GM19025 (cell line): ENCODE results near the gene NR2F1.

ENCODE experiments used
- ATAC-seq: cut with Tn5 transposase; IDR thresholded peaks from one replicate; pipeline ENCODE4 v1.9.1; 2021; ENCODE audit warnings: mild to moderate bottlenecking, low read depth, moderate library complexity; ENCODE audit not compliant: unreplicated experiment

NR2F1 gene

DNA sequence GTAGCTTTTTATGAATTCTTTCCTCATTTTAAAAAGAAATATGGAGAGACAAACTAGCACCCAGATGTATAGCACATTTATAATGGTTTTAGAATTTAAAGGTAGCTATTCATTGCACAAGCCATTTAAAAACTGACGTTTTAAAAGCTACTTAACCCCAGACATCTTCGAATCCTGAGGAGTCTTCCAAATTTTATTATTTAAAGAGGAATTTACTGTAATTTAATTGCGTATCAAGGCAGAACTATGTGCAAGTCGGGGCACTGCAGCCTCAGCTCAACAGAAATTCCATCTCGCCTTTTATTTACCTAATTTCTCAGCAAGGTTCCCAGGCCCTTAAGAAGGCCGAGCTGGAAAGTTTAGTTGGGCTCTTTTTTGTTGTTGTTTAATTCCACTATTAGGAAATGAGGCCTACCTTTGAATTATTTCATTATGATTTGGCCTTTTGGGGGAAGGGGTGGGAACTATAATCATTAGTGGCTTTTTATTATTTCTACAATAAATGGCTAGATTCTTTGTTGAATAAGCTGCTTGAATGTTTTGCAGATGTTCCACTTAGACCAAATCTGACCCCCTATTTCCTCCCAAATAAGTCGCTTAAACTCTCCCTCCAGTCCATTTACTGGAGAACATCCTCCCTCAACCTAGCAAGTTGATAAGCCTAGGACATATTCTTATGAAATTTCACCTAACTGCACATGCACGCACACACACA, 20.2 kb downstream of the NR2F1 start:
- no peak for ATAC-seq

DNA sequence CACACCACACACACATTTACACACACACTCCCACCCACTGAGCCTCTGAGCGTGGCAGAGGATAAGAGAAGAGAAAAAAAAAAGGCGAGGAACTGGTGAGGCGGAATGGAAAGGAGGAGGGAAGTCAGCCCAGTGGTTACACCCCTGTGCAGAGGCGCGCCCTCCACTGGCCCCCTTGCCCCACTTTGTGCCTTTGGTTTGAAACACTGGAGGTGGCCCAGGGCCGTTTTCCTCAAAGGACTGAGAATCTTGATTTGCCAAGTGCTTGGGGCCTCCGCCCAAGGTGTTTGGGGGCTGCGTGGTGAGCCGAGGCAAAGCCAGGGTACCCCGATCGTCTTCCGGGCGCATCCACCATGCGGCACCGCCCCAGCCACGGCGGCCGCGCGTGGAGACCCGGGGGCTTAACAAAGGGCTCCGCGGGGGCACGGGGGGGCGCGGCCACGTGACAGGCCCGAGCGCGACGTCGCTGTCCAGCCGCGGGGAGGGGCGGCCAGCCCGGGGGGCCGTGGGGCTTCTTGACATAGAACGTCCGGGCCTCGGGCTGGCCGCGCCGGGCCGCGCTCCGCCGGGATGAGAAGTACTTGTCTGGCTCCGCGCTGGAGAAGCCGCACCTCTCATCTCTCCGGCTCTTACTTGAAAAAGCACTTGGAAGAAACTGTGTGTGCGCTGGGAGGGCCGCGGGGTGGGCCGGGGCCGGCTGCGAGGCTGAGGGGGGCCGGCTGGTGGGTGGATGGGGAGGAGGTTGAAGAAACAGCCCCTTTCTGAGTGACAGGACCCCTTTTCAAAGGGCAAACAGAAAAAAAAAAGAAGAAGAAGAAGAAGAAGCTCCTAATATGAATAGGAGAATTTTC, 21.0 kb downstream of the NR2F1 start:
- no peak for ATAC-seq

DNA sequence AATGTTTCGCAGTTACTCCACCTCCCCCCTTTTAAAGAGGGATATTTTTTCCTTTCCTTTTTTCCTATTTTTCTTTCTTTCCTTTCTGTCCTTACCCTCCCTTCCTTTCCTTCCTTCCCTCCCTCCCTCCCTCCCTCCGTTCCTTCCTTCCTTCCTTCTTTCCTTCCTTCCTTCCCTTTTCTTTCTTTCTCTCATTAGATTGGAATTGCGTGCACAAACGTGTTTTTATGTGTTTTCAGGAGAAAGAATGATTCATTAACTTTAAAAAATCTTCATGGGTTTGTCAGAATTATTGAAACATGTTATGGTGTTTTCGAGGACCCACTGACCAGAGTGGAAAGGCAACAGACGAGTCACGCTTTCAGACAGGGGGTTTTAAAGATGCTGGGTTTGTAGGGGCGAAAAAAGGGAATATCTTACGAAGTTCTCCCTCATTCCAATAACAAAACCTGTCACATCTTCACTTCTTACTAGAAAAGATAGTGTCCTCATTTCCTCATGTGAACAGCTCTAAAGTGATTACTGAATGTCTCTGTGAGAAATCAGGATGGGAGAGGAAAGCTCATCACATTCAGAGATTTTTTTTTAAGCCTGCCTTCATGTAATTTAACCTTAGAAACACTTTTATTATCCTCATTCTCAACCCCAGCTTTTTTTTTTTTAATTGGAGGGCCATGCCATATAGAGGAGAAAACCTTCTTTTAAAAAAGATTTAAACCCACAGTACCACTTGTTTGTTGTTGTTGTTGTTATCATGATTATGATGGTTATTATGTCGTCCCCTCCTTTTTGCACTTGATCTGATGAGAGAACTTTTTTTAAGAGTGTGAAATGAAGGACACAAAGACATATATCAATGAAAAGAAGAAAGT, 21.9 kb downstream of the NR2F1 start:
- ATAC-seq = no peak

DNA sequence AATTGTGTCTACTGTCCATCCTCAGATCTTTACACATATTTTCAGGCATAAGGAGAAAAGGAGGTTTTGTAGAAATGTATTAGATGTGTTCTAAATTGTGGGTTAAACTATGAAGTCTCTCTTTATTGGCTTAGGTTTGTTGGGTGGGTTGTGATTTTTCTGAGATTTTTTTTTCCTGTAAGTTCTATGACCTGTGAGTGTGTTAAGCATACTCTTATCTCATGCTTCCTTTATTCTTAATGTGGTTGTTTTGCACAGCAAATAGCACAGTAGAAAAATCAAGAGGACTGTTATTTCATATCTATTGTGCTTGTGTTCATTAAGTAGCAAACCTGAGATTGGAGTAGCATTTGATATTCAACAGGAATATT, 23.3 kb downstream of the NR2F1 start:
- no peak for ATAC-seq

DNA sequence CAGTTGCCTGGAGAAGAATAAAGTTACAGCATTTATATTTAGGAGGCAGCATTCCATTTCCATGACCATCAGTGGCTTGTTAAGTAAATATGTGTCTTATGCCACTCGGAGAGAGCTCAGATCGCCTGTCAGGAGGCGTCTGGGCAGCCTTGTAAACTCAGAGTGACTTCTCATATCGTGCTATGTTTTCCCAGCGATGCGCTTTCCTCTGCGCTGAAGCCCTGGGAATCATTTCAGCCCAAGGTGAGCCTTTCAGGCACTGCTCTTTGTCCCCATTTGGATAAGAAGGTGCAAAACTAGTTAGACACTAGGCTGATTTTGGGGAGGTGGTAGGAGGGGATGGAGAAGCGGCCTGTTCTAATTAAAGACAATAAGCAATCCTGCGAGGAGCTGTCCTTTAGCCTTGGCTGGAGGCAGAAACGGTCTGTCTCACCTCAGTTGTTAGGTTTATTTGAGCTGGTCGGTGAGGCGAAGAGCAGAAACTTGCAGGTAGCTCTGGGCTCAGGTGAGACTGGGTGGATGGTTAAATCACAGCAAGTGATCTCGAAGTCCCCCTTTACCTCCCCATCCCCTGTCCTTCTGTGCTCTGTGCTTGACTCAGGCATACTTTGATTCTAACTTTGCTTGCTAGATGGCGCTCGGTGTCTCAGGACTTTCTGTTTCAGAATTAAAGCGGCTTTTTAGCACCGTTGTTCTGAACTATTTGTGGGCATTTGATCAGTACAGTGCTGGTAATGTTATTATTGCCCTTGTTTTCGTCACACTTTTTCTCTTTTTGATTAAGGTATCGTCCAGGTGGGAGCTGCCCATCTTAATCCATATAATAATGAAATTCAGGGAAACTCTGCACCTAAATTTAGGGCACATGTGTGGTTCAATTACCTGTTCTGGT, 24.6 kb downstream of the NR2F1 start:
- ATAC-seq = no peak

DNA sequence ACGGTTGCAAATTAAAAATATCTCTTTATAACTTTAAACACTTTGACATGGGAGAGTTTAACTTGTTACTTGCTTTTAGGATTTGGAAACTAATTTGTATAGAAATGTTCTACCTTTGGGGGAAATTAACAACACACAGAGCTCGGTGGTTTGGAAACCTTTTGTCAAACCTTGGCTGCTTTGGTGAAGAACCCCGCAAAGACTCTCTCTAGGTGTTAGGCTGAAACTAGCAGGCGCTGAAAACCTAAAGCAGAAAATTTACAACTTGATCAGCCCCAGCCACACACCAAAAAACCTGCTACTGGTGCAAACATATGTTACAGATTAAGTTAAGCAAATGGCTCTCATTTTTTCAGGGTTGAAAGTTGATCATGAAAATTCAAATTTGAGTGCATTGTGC, 25.8 kb downstream of the NR2F1 start:
- ATAC-seq = no peak

DNA sequence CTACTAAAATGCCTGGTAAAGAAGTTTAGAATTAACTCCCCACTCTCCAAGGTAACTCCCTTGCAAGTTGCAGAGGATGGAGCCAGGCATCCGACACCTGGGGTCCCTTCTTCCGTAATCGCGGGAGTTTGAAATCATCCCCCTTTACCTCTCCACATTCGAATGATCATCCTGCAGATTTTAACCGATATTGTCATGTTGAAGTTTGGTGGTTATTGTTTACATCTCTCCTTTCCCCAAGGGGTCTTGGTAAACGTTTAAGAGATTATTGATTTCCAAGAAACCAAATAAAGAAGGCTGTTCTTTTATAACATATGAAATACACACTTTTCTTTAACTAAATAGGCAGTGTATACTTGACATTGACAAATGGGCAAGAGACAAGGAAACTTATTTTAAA, 26.7 kb downstream of the NR2F1 start:
- ATAC-seq = no peak

DNA sequence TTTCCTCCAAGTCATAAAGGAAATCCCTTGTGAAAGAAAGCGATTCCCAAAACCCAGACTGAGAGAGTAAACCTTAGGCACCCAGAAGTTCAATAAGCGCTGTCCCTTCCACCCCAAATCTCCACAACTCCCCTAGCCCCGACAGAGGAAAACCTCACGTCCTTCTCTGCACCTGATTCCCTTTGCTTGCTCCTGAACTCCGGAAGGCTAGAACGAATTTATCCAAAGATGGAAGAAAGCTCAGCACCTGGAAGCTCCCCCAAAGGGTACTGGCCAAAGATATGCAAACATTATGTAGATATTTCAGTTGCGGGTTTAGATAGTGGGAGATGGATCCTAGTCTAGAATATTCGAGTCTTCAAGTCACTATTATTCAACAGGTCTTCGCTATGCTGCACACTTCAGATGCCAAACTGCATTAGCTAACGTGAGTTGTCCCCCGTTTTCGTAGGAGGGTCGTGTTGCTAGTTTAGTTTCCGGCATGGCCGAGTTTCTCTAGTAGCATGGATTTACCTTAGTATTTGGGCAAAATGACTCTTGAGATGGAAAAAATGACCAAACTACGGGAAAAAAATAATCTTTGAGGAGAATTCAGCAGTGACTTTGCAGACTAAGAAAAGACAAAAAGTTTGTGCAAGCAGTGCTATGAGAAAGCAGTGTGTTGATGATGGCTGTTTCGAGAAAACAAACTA, 27.7 kb downstream of the NR2F1 start:
- ATAC-seq = no peak

DNA sequence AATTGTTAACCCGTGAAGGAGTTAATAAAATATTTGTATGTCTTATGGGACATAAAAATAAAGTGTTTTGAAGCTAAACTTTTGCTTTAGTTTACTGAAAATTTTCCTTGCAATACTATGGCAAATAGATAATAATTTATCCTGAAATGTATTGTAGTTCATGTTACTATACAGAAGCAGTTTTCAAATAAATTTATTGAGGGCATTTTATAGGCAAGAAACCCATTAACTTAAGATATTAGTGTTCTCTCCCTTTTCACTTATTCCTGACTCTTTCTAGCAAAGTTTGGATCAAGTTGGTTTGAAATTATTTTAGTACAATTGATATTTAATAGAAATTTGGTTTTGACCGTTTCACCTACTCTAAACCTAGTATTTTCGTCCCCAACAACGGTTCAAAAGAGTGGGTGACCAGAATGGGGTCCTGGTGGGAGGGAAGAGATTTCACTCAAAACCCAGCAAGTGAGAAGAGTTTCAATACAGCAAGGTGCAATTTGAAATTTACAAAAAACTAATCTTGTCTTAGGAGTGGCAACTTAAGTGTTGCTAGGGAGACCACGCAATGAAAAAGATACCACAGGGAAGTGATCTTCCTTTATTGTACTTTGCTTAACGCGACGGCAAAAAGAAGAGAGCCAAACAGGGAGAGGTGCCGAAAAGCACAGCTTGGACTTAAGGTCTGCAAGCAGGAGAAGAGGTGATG, 28.4 kb downstream of the NR2F1 start:
- no peak for ATAC-seq

DNA sequence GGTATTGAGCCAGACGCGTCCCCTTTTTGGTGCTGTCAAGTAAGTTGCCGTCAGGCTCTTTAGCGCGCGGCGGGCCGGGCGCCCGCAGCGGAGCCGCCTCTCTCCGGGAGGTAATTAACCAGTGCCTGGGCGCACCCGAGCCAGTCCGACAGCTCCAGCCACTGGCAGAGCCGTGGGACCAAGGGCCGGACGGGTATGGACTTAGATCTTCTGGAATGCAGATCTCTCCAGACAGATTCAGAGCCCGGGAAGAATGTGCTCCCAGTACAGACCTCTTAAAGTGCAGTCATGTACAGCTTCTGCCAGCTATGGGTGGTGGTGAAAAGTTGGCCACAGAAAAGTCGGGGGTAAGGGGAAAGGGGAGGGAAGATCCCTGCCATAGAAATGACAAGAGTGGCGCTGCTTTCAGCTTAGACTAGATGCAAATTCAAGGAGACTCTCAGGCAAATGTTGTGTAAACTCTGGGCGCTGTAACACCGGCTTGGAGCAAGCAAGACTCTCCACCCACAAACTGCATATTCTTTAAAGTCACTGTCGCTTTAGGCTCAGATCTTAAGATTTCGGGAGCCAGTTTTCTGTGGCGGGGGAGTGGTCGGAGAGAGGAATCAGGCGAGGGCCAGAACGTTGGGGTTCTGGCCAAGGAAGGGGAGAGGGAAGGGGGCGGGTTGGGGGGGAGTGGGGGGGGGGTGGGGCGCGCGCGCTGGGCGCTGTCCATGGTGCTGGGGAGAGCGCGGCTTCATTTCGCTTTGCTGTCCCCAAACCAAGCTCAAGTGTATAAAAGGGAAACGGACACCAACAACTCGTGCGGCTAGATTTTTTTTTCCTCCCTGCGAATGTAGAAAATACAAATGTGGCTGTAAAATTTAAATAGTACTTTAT, 29.2 kb downstream of the NR2F1 start:
- no peak for ATAC-seq

DNA sequence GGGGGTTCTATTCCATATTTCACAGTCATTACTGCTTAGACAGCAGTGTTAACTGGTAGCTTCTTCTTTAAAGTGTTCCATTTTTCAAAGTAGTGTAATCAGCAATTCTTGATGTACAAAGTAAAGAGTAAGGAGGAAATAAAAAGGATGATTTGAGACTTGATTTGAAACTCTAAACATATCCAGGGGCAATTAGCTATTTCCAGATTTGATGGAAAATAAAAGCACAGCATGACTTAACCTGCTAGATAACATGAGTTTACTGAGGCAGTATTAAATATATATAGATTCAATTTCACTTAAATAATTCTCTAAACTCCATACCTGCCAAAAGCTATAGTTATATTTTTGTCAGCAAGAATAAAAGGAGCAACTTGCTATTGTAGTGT, 29.8 kb downstream of the NR2F1 start:
- ATAC-seq = no peak

DNA sequence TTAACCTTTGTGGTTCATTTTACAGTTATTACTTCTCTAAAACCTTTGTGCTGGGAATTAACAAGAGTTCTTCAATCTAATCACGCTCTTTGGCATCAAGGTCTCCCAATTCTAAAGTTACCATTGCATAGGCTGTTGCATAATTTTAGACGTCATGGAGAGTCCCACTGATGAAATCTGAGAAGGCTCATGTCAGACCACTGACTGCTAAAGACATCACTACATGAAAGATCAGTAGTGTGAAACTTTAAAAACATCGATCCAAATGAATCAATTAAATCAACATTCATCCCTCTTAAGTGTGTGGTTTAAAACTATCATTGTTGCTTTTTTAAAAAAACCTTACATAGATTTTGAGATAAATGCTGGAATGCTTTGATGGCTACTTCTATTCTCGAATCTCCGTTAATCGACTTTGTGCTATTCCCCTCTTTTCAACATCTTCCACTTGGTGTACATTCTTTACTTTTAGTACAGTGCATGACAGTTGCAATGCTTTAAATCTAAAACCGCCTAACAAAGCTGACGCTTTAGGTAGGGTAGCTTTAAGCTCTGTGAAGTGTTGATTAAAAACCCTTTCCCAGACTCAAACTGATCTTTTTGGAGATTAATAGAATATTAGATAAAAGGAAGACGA, 33.6 kb downstream of the NR2F1 start:
- ATAC-seq = no peak

DNA sequence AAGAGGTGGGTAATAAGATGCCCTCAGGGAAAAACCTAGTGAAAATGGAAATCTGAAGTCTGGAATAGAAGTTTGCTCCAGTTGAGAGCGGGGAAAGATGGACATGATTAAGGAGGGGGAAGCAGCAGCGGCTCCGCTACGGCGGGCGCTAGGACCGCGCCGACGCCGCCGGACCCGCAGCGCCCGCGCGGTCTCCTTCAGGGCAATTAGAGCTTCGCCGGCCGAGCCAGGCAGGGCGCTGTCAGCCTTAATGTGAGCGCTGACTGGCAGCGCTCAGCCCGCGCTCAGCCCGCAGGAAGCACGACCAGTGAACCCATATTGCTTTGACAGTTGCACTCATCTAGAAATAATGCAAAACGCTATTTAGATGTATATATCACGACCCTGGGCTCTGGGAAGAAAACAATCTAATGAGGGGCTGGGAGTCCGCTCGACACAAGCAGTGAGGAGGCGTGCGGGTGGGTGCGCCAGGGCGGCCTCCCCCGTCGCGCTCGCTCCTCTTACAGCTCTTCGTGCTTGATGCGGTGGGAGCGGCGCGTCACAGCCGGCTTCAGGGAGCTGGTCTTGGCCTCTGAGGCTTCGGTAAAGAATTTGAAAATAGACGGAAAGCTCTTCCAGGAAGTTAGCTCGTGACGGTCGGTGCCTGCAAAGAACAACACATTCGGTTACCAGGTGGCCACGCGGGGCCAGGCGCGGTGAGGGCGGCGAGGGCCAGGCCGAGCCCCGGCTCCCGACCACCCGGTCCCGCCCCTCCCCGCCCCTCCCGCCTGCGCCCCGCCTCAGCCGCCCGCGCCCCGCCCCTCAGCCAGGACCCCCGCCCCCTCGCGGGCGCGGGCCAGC, 37.7 kb downstream of the NR2F1 start:
- peak; percentile 96 for ATAC-seq

DNA sequence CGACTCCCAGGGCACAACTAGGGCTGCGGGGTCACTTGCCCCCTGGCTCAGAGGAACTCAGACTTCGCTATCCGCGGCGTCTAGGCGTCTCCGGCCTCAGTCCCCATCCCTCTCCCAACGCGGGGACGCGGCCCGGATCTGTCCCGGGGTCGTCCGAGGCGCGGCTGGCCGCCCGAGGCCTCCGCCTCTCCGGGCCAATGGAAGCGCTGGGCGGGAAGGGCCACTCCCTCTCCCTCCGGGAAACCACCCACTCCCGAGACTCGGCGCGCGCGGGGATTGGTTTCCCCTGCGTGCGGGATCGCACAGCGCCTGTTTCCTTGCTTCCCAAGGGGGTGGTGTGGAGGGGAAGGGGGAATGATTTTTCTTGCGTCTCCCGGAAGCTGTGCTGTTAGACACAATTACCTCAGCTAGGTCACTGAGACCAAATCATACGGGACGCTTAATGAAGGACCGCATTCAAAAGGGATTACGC, 38.3 kb downstream of the NR2F1 start:
- no peak for ATAC-seq

DNA sequence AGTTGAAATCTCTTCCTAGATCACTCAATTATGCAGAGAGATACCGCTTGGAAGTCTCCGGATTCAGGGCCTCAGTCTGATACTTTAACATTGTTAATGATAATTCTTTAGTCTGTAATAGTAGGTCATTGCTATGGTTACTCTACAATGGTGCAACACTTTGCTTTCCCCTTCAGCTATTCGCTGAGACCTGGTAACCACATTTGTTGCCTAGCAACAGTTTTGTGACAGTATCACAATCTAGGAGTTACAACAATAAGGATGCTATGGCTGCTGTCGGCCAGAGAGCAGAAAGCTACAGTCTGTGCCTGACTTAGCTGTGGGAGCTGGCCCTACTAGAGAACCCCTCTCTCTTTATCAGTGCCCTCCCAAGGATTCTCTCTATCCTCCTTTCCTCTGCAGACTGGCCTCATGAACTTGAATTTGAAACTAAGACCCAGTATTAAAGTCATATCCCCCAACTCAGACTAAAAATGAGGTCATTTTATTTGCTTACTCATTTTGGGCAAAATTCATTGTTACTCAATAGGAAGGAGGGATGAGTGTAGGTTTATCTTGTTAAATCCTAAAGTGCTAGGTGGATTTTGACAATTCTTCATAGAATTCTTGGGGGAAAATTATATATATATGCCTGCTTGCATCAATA, 39.3 kb downstream of the NR2F1 start:
- no peak for ATAC-seq

DNA sequence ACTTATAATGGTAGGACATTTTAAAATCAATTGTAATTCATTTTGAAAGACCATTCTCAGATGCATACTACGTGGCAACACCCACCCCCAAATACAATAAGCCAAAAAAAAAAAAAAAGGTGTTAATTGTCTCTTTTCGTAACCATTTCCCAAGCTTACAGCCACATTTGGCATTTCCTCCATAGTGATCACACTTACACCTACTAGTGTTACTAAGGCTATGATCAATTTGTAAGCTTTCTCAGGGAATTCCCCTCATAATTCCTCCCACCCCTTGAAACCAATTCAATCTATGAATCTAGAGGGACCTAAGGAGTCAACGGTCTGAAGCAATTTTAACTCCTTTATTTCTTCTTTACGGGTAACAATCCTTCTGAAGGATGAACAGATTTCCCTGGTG, 40.1 kb downstream of the NR2F1 start:
- ATAC-seq = no peak
